AG04449 (cell line): ENCODE measurements around the gene FAM171A2.

Experiments used
- CTCF ChIA-PET: fragments of 350-600 bp; formaldehyde crosslinking; extraction: SDS; loops from one replicate; lab custom pipeline; 2021; ENCODE audit warnings: antibody characterized with exemption; lab: Yijun Ruan, JAX
- POLR2A ChIA-PET: fragments of 400-600, 350-600 bp; formaldehyde crosslinking; extraction: SDS; loops from one replicate; lab custom pipeline; 2020; ENCODE audit warnings: antibody characterized with exemption, inconsistent platforms; lab: Yijun Ruan, JAX
- DNase-seq: peaks from one replicate; pipeline ENCODE4 v3.0.0-alpha.2; 2010; ENCODE audit warnings: low read depth, low spot score
- H3K4me3 ChIP-seq: 2 replicates; pipeline ENCODE4 v1.5.1; 2011; ENCODE audit warnings: low read depth, mild to moderate bottlenecking, control low read depth, low read length
- TF ChIP-seq, protein P1 (sequence below): IDR thresholded peaks from one replicate; pipeline ENCODE4 v1.5.1; 2011; ENCODE audit warnings: mild to moderate bottlenecking, moderate library complexity, low read length, control low read depth, inconsistent platforms; ENCODE audit not compliant: insufficient read depth; ENCODE audit errors: missing control alignments

FAM171A2 gene

GRCh38 chr17:44363613-44364159 is at the start of gene FAM171A2:
FAM171A2 (minus strand) TSS chr17:44363853; CDS start chr17:44363714, 139 bp downstream.
- ChIA-PET POLR2A (no interaction called here), CTCF (interaction anchor here (0.6 to 10.9 kb wide), 32 partner anchors 8 to 486 kb away, joined by 3 to 165 read pairs (median 4); partner anchors contain the start of gene GRN)
- TF ChIP-seq, protein P1, sequence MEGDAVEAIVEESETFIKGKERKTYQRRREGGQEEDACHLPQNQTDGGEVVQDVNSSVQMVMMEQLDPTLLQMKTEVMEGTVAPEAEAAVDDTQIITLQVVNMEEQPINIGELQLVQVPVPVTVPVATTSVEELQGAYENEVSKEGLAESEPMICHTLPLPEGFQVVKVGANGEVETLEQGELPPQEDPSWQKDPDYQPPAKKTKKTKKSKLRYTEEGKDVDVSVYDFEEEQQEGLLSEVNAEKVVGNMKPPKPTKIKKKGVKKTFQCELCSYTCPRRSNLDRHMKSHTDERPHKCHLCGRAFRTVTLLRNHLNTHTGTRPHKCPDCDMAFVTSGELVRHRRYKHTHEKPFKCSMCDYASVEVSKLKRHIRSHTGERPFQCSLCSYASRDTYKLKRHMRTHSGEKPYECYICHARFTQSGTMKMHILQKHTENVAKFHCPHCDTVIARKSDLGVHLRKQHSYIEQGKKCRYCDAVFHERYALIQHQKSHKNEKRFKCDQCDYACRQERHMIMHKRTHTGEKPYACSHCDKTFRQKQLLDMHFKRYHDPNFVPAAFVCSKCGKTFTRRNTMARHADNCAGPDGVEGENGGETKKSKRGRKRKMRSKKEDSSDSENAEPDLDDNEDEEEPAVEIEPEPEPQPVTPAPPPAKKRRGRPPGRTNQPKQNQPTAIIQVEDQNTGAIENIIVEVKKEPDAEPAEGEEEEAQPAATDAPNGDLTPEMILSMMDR: peak; percentile 64
- no peak for DNase-seq
- H3K4me3 ChIP-seq: peak within 1 kb of the TSS; percentile 70

GRCh38 chr17:44409309-44410028 is 45.8 kb upstream of the FAM171A2 start:
- DNase-seq: no peak
- ChIA-PET CTCF (interaction anchor here (1.1 to 2.3 kb wide), 4 partner anchors 9 to 113 kb away, joined by 3 to 11 read pairs (median 6); no protein-coding TSS in a partner anchor), POLR2A (no interaction called here)
- TF ChIP-seq, protein P1: no peak
- H3K4me3 ChIP-seq: no peak overlapping the region

- CTCF ChIA-PET: interaction anchor here (1.1 to 2.3 kb wide), 4 partner anchors 8 to 114 kb away, joined by 3 to 11 read pairs (median 6); no protein-coding TSS in a partner anchor
- no peak for DNase-seq
- POLR2A ChIA-PET: no interaction called here
- TF ChIP-seq, protein P1: no peak
- H3K4me3 ChIP-seq: no peak overlapping the region
Observed at GRCh38 chr17:44408786-44409185, 45.1 kb upstream of the FAM171A2 start.

DNA sequence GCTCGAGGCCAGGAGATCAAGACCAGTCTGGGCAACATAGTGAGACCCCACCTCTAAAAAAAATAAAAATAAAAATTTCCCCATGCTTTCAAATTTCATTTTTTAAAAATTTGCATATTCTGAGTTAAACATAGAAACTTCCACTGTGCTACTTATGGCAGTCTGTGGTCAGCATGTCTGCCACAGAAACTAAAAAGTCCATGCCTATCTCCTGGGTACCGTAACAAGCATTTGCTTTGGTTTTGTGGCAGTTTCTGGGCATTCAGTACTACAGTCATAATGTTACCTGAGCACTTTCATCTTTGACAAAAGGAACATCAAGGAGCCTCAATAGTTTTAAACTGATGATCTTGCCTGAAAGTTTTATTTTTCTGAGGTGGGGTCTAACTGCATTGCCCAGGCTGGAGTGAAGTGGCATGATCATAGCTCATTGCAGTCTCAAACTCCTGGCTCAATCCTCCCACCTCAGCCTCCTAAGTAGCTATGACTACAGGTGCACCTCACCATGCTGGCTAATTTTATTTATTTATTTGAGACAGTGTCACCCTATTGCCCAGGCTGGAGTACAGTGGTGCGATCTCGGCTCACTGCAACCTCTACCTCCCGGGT is 39.0 kb upstream of the FAM171A2 start:
- ChIA-PET POLR2A (no interaction called here), CTCF (interaction anchor here (1.6 to 9.4 kb wide), 2 partner anchors 120 to 133 kb away, joined by 3 to 114 read pairs; no protein-coding TSS in a partner anchor)
- TF ChIP-seq, protein P1: no peak
- no peak for DNase-seq
- no peak overlapping the region for H3K4me3 ChIP-seq

GRCh38 chr17:44400226-44400847 is 36.7 kb upstream of the FAM171A2 start:
- no peak overlapping the region for H3K4me3 ChIP-seq
- no peak for DNase-seq
- CTCF ChIA-PET: interaction anchor here (0.6 to 9.4 kb wide), 33 partner anchors 9 to 291 kb away, joined by 3 to 114 read pairs (median 4); partner anchors contain the start of genes FAM171A2 and ITGA2B
- POLR2A ChIA-PET: no interaction called here
- TF ChIP-seq, protein P1: peak; percentile 41
